Parathyroid adenoma (tissue), 2 donors: ENCODE measurements around the gene CCDC183.

Experiments used
- H2AFZ ChIP-seq: fragments of 300-600 bp; sonication (generic); one replicate; pipeline ENCODE4 v1.7.0; 2017; ENCODE audit warnings: antibody characterized with exemption, mild to moderate bottlenecking
- H3K27ac ChIP-seq: fragments of 300-600 bp; sonication (generic); one replicate; pipeline ENCODE4 v1.7.0; 2017
- H3K27me3 ChIP-seq: fragments of 300-600 bp; sonication (generic); one replicate; pipeline ENCODE4 v1.7.0; 2017; ENCODE audit warnings: low read length; ENCODE audit not compliant: control insufficient read depth, insufficient read depth
- H3K36me3 ChIP-seq: fragments of 300-600 bp; sonication (generic); one replicate; pipeline ENCODE4 v1.7.0; 2017; ENCODE audit warnings: low read length; ENCODE audit not compliant: control insufficient read depth, insufficient read depth
- H3K4me1 ChIP-seq: fragments of 300-600 bp; sonication (generic); one replicate; pipeline ENCODE4 v1.7.0; 2017; ENCODE audit warnings: control low read depth
- H3K4me2 ChIP-seq: fragments of 300-600 bp; sonication (generic); one replicate; pipeline ENCODE4 v1.7.0; 2017; ENCODE audit warnings: low read length
- H3K4me3 ChIP-seq: fragments of 300-600 bp; sonication (generic); one replicate; pipeline ENCODE4 v1.7.0; 2017; ENCODE audit warnings: low read depth, low read length
- H3K79me2 ChIP-seq: fragments of 300-600 bp; sonication (generic); one replicate; pipeline ENCODE4 v1.7.0; 2017; ENCODE audit warnings: control low read depth
- H3K9ac ChIP-seq: fragments of 300-600 bp; sonication (generic); one replicate; pipeline ENCODE4 v1.7.0; 2017; ENCODE audit warnings: mild to moderate bottlenecking
- H3K9me3 ChIP-seq: fragments of 300-600 bp; sonication (generic); one replicate; pipeline ENCODE4 v1.7.0; 2017; ENCODE audit warnings: low read length; ENCODE audit not compliant: control insufficient read depth
- TF ChIP-seq, protein P1 (sequence below): fragments of 300-600 bp; sonication (generic); IDR thresholded peaks from one replicate; pipeline ENCODE4 v1.7.0; 2017; ENCODE audit warnings: antibody characterized with exemption, mild to moderate bottlenecking
- donor health status: primary hyperparathyroidism.

CCDC183 gene

DNA sequence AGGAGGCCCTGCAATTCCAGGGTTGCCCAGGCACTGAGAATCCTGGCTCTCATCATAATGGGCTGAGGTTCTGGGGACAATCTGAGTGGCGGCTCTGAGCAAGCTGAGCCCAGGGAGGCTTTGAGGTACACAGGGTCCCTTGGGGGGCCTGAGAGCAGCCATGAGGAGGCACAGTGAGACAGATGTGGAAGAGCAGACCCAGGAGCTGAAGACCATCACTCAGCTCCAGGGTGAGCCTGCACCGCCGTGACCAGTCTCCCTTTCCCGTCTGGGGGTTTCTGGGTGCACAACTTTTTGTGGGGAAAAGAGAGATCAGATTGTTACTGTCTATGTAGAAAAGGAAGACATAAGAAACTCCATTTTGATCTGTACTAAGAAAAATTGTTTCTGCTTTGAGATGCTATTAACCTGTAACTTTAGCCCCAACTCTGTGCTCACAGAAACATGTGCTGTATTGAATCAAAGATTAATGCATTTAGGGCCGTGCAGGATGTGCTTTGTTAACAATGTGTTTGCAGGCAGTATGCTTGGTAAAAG is at the start of gene CCDC183:
CCDC183 (plus strand) TSS at position 101 of the 537 bp plus-strand sequence; CDS start at position 161, 60 bp downstream.
- no peaks in the 10 kb centered on the region for H3K79me2 ChIP-seq
- H3K27ac ChIP-seq: no peak within 1 kb of the TSS
- no peak within 1 kb of the TSS for H3K9ac ChIP-seq
- H3K9me3 ChIP-seq: no peaks in the 10 kb centered on the region
- no peaks in the 10 kb centered on the region for H3K36me3 ChIP-seq
- H3K4me3 ChIP-seq: no peak within 1 kb of the TSS
- TF ChIP-seq, protein P1, sequence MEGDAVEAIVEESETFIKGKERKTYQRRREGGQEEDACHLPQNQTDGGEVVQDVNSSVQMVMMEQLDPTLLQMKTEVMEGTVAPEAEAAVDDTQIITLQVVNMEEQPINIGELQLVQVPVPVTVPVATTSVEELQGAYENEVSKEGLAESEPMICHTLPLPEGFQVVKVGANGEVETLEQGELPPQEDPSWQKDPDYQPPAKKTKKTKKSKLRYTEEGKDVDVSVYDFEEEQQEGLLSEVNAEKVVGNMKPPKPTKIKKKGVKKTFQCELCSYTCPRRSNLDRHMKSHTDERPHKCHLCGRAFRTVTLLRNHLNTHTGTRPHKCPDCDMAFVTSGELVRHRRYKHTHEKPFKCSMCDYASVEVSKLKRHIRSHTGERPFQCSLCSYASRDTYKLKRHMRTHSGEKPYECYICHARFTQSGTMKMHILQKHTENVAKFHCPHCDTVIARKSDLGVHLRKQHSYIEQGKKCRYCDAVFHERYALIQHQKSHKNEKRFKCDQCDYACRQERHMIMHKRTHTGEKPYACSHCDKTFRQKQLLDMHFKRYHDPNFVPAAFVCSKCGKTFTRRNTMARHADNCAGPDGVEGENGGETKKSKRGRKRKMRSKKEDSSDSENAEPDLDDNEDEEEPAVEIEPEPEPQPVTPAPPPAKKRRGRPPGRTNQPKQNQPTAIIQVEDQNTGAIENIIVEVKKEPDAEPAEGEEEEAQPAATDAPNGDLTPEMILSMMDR: no peak
- H3K4me1 ChIP-seq: peaks cover 4% of the 10 kb centered on the region
- no peaks in the 10 kb centered on the region for H3K27me3 ChIP-seq
- H3K4me2 ChIP-seq: no peak within 1 kb of the TSS
- no peak within 1 kb of the TSS for H2AFZ ChIP-seq

DNA sequence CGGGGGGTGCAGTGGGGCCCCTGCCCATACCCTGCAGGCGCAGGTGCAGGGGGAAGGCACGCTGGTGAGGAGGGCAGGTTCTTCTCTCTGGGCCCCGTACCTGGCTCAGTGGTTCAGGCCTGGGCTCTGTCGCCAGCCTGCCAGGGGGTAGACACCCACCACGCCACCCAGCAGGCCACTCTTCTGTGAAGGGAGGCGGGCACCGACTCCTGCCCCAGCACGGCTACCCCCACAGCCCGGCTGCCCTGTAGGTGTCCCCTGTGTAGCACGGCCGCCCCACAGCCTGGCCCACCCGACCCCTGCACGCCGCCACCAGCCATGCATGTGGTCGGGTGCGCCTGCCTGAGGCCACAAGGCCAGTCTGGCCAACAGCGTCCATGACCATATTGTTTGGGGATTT is 49.5 kb upstream of the CCDC183 start:
- no peaks in the 10 kb centered on the region for H3K9me3 ChIP-seq
- H3K4me3 ChIP-seq: no peak overlapping the region
- no peak overlapping the region for H3K27ac ChIP-seq
- H3K79me2 ChIP-seq: no peaks in the 10 kb centered on the region
- H3K9ac ChIP-seq: no peak overlapping the region
- no peak overlapping the region for H3K4me2 ChIP-seq
- no peaks in the 10 kb centered on the region for H3K4me1 ChIP-seq
- H2AFZ ChIP-seq: no peak overlapping the region
- TF ChIP-seq, protein P1: no peak
- H3K27me3 ChIP-seq: no peaks in the 10 kb centered on the region
- H3K36me3 ChIP-seq: no peaks in the 10 kb centered on the region

DNA sequence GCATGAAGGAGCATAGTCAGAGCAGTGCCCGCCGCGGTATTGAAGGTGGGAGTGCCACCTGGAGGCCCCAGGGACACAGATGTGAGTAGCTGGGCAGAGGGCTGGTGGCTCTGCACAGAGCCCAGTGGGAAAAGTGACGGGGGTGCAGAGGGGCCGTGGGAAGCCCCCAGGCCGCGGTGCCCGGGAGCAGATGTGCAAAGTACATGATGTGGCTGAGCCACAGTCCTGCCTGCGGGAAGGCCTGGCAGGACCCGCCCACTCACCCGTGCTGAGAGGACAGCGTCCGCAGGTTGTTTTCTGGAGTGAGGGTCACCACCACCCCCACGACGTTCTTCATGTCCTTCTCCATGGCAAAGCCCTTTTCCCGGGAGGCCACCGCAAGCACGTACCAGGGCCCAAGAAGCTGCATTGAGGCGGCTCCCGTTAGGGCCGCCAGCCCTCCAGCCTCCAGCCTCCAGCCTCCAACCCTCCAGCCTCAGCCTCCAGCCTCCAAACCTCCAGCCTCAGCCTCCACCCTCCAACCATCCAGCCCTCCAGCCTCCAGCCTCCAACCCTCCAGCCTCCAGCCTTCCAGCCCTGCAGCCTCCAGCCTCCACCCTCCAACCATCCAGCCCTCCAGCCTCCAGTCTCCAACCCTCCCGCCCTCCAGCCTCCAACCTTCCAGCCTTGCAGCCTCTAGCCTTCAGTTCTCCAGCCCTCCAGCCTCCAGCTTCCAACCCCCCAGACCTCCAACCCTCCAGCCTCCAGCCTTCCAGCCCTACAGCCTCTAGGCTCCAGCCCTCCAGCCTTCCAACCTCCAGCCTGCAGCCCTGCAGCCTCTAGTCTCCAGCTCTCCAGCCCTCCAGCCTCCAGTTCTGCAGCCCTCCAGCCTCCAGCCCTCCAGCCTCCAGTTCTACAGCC is 48.7 kb upstream of the CCDC183 start:
- Histone ChIP-seq H3K4me3 (no peak overlapping the region), H3K79me2 (no peaks in the 10 kb centered on the region), H2AFZ (no peak overlapping the region), H3K36me3 (no peaks in the 10 kb centered on the region), H3K4me2 (no peak overlapping the region), H3K9me3 (no peaks in the 10 kb centered on the region), H3K4me1 (no peaks in the 10 kb centered on the region), H3K27me3 (no peaks in the 10 kb centered on the region), H3K27ac (no peak overlapping the region), H3K9ac (no peak overlapping the region)
- TF ChIP-seq, protein P1: no peak

DNA sequence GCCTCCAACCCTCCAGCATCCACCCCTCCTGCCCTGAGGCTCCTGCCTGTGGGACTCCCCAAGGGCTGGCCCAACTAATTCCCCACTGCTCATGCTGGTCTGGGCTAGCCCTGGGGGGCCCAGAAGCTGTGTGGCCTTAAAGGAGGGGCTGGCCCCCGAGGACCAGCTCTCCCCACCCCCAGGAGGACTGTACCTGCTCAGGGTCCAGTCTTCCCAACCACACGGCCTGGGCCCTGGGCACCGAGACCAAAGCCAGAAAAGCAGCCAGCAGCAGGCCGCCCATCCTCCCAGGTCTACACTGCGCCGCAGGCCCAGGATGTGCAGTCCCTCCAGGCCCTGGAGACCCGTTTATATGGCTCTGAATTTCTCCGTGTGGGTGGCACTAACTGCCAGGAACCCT is 47.9 kb upstream of the CCDC183 start, which contains the start of gene LCN6:
LCN6 (minus strand) TSS at position 325 of the 400 bp plus-strand sequence; CDS start at position 283, 42 bp downstream.
- TF ChIP-seq, protein P1: no peak
- Histone ChIP-seq H2AFZ (no peak within 1 kb of the TSS), H3K9me3 (no peaks in the 10 kb centered on the region), H3K9ac (no peak within 1 kb of the TSS), H3K27me3 (no peaks in the 10 kb centered on the region), H3K27ac (no peak within 1 kb of the TSS), H3K4me3 (no peak within 1 kb of the TSS), H3K4me2 (no peak within 1 kb of the TSS), H3K4me1 (no peaks in the 10 kb centered on the region), H3K36me3 (no peaks in the 10 kb centered on the region), H3K79me2 (no peaks in the 10 kb centered on the region)
